ENCODE measurements around the gene ANKLE2. TPM values are rescaled to one million over a fixed set of nuclear protein-coding genes. Genes with fewer than 3 reads are reported as not detected.

ANKLE2 gene
- total RNA-seq, result 31.9 and 55.9 TPM in 2 replicates

DNA sequence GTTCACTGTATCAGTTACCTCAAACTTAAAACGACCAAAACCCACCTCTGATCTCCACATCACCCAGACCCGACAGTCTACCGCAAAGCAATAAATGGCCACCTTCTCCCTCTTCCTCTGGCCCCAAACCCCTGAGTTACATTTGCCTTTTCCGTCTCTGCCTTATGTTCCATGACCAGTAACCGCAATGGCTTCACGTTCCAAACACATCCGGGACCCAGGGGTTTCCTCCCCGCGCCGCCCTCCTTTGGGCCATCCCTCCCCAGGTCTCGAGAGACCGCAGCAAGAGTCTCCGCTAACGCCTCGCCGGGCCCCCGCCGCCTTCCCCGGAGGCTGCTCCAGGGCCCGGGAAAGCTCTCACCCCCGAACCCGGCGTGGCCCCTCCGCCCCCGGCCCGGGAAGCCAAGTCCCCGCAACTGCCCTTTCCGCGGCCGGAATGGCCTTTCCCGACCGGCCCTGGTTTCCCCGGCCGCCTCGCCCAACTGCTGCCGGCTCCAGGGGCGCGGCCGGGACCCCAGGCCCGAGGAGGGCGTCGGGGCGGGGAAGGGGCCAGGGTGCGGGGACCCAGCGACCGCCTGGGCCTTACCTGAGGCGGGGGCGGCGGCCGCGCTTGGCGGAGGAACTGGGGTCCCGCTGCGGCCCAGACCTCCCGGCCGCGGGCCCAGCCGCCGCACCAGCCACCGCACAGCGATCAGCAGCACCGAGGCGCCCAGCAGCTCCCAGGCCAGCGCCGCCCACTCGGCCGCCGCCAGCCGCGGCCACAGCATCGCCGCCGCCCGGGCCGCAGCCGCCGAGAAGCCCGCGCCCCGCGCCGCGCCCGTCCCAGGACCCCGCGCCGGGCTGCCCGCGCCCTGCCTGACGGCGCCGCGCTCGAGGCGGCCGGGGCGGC is at the start of gene ANKLE2:
Gene ANKLE2, minus strand, starts transcription at position 801 of the 889 bp plus-strand sequence. Its CDS starts 34 bp downstream, at position 767.

GRCh38 chr12:132710405-132711079 is 51.1 kb downstream of the ANKLE2 start, which contains the start of gene PGAM5:
TSS of gene PGAM5 (plus strand) at chr12:132710842. CDS start at chr12:132710877, 35 bp downstream.

GRCh38 chr12:132687211-132688164 is 74.1 kb downstream of the ANKLE2 start, which contains the start of the genes POLE and PXMP2:
TSS of gene POLE (minus strand) at chr12:132687342. CDS start at chr12:132687315, 27 bp downstream.
TSS of gene PXMP2 (plus strand) at chr12:132687587. CDS start at chr12:132687671, 84 bp downstream.

Other genes with a start within 250 kb of the ANKLE2 start
- gene LRCOL1, start 151.2 kb downstream of the ANKLE2 start, total RNA-seq, result not detected in 2 replicates
- gene P2RX2, start 143.1 kb downstream of the ANKLE2 start, total RNA-seq, result not detected in 2 replicates
- gene POLE, start 74.5 kb downstream of the ANKLE2 start, total RNA-seq, result 11.6 and 15.4 TPM in 2 replicates
- 27.5 and 38.0 TPM in 2 replicates for gene PXMP2, start 74.2 kb downstream of the ANKLE2 start, total RNA-seq
- gene PGAM5, start 51.0 kb downstream of the ANKLE2 start, total RNA-seq, result 22.4 and 33.9 TPM in 2 replicates
- 67.6 and 69.6 TPM in 2 replicates for gene GOLGA3, start 67.0 kb upstream of the ANKLE2 start, total RNA-seq
- gene CHFR, start 125.8 kb upstream of the ANKLE2 start, total RNA-seq, result 22.5 and 31.2 TPM in 2 replicates
- 1.8 and 7.9 TPM in 2 replicates for gene ZNF605, start 194.5 kb upstream of the ANKLE2 start, total RNA-seq
- 3.4 and 17.8 TPM in 2 replicates for gene ZNF26, start 224.5 kb upstream of the ANKLE2 start, total RNA-seq